HepG2 (cell line): ENCODE data around the gene TTC5. TPM values are rescaled to one million over a fixed set of nuclear protein-coding genes. Genes with fewer than 3 reads are reported as not detected.

ENCODE experiments used
- BRCA1 ChIP-seq: sonication (generic); formaldehyde crosslinking; IDR thresholded peaks from 2 replicates; pipeline ENCODE4 v1.4.0; 2020; ENCODE audit warnings: missing genetic modification reagents
- EZH2 ChIP-seq: conservative IDR thresholded peaks from 2 replicates; pipeline ENCODE4 v1.6.1; 2012; ENCODE audit warnings: mild to moderate bottlenecking, low read depth, low read length, moderate library complexity
- KDM6A ChIP-seq: IDR thresholded peaks from 2 replicates; pipeline ENCODE4 v1.6.1; 2016; ENCODE audit warnings: low read depth
- NFAT5 ChIP-seq: sonication (generic); formaldehyde crosslinking; IDR thresholded peaks from 2 replicates; pipeline ENCODE4 v1.4.0; 2020; ENCODE audit warnings: missing genetic modification reagents
- NFKB2 ChIP-seq: sonication (generic); formaldehyde crosslinking; IDR thresholded peaks from 2 replicates; pipeline ENCODE4 v1.4.0; 2020; ENCODE audit warnings: missing genetic modification reagents, borderline replicate concordance
- PCBP1 ChIP-seq: fragments of 200-400 bp; formaldehyde crosslinking; IDR thresholded peaks from 2 replicates; pipeline ENCODE4 v1.6.1; 2017; ENCODE audit warnings: mild to moderate bottlenecking, low read depth, low read length, borderline replicate concordance
- POLR2AphosphoS5 ChIP-seq: IDR thresholded peaks from 2 replicates; pipeline ENCODE4 v1.6.1; 2012; ENCODE audit warnings: low read depth, low read length
- PRPF4 ChIP-seq: fragments of 200-400 bp; formaldehyde crosslinking; IDR thresholded peaks from 2 replicates; pipeline ENCODE4 v1.6.1; 2016; ENCODE audit warnings: low read length, low read depth; ENCODE audit not compliant: poor library complexity, severe bottlenecking
- THRA ChIP-seq: sonication (generic); formaldehyde crosslinking; IDR thresholded peaks from 2 replicates; pipeline ENCODE4 v1.4.0; 2020; ENCODE audit warnings: missing genetic modification reagents, borderline replicate concordance
- ZNF143 ChIP-seq: sonication (generic); formaldehyde crosslinking; IDR thresholded peaks from 2 replicates; pipeline ENCODE4 v1.4.0; 2020; ENCODE audit warnings: missing genetic modification reagents
- ZNF30 ChIP-seq: sonication (generic); formaldehyde crosslinking; IDR thresholded peaks from 2 replicates; pipeline ENCODE4 v1.5.0; 2020; ENCODE audit warnings: mild to moderate bottlenecking, missing genetic modification reagents
- ZNF546 ChIP-seq: sonication (generic); formaldehyde crosslinking; conservative IDR thresholded peaks from 2 replicates; pipeline ENCODE4 v1.8.1; 2023; ENCODE audit warnings: mild to moderate bottlenecking, missing genetic modification reagents
- ZNF740 ChIP-seq: sonication (generic); formaldehyde crosslinking; IDR thresholded peaks from 2 replicates; pipeline ENCODE4 v1.4.0; 2020; ENCODE audit warnings: missing genetic modification reagents
- polyA plus RNA-seq, 8 experiments: library from polyadenylated mRNA; depleted of rRNA in 3 of 8; stranded (reverse) in 7 of 8; unstranded in 1 of 8; fragments of >200 nt; fragmentation: Illumina TruSeq in 4 of 8; extraction: Trizol in 4 of 8; gene quantifications; 2 replicates each; pipeline versions ENCODE4 v1.2.1 to v1.2.3, GENCODE V29; 2011 to 2016; ENCODE audit warnings: low read depth in 4 of 8, missing spikeins in 1 of 8, mixed read lengths in 1 of 8; ENCODE audit not compliant: insufficient read depth in 1 of 8
- total RNA-seq, 5 experiments: library from RNA; depleted of rRNA; stranded (reverse); fragments of >200 nt; fragmentation: Illumina TruSeq; extraction: Trizol; gene quantifications; 2 replicates each; pipeline ENCODE4 v1.2.3, GENCODE V29; 2016; ENCODE audit warnings: low read depth in 1 of 5
- TF ChIP-seq, protein P1 (sequence below): sonication (generic); formaldehyde crosslinking; IDR thresholded peaks from 2 replicates; pipeline ENCODE4 v1.5.1; 2020; ENCODE audit warnings: mild to moderate bottlenecking, missing genetic modification reagents, moderate library complexity
- TF ChIP-seq, protein P2 (sequence below): IDR thresholded peaks from 2 replicates; pipeline ENCODE4 v1.6.1; 2018; ENCODE audit warnings: missing genetic modification reagents

The TTC5 gene
- total and polyA plus RNA-seq, 2 of the 13 experiments (the other 11 are each of a cell fraction or from before 2014, with no cell fraction given), result 8.7 to 28.5 TPM

GRCh38 chr14:20343092-20343861 lies 37.5 kb upstream of the TTC5 start, which contains the start of gene PARP2 (continued):
- TF ChIP-seq NFAT5 (no peak; the same call in 1 of the 2 replicates), EZH2 (no peak), ZNF30 (CRISPR knock-in tag) (no peak), ZNF143 (peak; percentile 100), ZNF740 (CRISPR knock-in tag) (peak; percentile 48; the same call in 1 of the 2 replicates), POLR2AphosphoS5 (peak; percentile 97), ZNF546 (CRISPR knock-in tag) (peak; percentile 3; the same call in 1 of the 2 replicates), PRPF4 (no peak), THRA (no peak; the same call in 1 of the 2 replicates), PCBP1 (no peak), KDM6A (no peak), NFKB2 (CRISPR knock-in tag) (peak; percentile 91; the same call in 1 of the 2 replicates), BRCA1 (0 out of 2 replicates have a peak, but pooled peaks have one; percentile 60)
- TF ChIP-seq, protein P1, sequence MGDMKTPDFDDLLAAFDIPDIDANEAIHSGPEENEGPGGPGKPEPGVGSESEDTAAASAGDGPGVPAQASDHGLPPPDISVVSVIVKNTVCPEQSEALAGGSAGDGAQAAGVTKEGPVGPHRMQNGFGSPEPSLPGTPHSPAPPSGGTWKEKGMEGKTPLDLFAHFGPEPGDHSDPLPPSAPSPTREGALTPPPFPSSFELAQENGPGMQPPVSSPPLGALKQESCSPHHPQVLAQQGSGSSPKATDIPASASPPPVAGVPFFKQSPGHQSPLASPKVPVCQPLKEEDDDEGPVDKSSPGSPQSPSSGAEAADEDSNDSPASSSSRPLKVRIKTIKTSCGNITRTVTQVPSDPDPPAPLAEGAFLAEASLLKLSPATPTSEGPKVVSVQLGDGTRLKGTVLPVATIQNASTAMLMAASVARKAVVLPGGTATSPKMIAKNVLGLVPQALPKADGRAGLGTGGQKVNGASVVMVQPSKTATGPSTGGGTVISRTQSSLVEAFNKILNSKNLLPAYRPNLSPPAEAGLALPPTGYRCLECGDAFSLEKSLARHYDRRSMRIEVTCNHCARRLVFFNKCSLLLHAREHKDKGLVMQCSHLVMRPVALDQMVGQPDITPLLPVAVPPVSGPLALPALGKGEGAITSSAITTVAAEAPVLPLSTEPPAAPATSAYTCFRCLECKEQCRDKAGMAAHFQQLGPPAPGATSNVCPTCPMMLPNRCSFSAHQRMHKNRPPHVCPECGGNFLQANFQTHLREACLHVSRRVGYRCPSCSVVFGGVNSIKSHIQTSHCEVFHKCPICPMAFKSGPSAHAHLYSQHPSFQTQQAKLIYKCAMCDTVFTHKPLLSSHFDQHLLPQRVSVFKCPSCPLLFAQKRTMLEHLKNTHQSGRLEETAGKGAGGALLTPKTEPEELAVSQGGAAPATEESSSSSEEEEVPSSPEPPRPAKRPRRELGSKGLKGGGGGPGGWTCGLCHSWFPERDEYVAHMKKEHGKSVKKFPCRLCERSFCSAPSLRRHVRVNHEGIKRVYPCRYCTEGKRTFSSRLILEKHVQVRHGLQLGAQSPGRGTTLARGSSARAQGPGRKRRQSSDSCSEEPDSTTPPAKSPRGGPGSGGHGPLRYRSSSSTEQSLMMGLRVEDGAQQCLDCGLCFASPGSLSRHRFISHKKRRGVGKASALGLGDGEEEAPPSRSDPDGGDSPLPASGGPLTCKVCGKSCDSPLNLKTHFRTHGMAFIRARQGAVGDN (CRISPR knock-in tag), result peak; percentile 92
- TF ChIP-seq, protein P2, sequence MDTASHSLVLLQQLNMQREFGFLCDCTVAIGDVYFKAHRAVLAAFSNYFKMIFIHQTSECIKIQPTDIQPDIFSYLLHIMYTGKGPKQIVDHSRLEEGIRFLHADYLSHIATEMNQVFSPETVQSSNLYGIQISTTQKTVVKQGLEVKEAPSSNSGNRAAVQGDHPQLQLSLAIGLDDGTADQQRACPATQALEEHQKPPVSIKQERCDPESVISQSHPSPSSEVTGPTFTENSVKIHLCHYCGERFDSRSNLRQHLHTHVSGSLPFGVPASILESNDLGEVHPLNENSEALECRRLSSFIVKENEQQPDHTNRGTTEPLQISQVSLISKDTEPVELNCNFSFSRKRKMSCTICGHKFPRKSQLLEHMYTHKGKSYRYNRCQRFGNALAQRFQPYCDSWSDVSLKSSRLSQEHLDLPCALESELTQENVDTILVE, result peak; percentile 92
